HL-60 (cell line): ENCODE data around the gene CSAD.

Experiments used
- CTCF ChIP-seq: IDR thresholded peaks from one replicate; pipeline ENCODE4 v1.5.1; 2011; ENCODE audit warnings: low read length, control low read depth, inconsistent platforms; ENCODE audit not compliant: insufficient read depth
- GABPA ChIP-seq: IDR thresholded peaks from 2 replicates; pipeline ENCODE4 v1.6.1; 2012; ENCODE audit warnings: low read depth
- POLR2AphosphoS5 ChIP-seq: IDR thresholded peaks from 2 replicates; pipeline ENCODE4 v1.6.1; 2012; ENCODE audit warnings: low read depth
- REST ChIP-seq: IDR thresholded peaks from 2 replicates; pipeline ENCODE4 v1.6.1; 2012; ENCODE audit warnings: low read depth; ENCODE audit not compliant: insufficient replicate concordance
- SPI1 ChIP-seq: IDR thresholded peaks from 2 replicates; pipeline ENCODE4 v1.6.1; 2012; ENCODE audit warnings: low read depth, mild to moderate bottlenecking, borderline replicate concordance

- no peak for TF ChIP-seq CTCF
- no peak for TF ChIP-seq POLR2AphosphoS5
- no peak for TF ChIP-seq REST
- TF ChIP-seq GABPA = no peak
- TF ChIP-seq SPI1 = no peak
Measured at GRCh38 chr12:53223389-53224060, 42.8 kb upstream of the CSAD start.
